Kidney capillary endothelial cell (primary cell): ENCODE measurements around the gene CTBP1.
"Not testable (repeated sequence)": the region's sequence is repeated elsewhere in the genome, so short reads cannot be mapped to it uniquely, and the experiment has no call there.

Experiments
- DNase-seq: peaks from one replicate; pipeline ENCODE4 v3.0.0-alpha.2; 2018; ENCODE audit warnings: low spot score

CTBP1 gene

GRCh38 chr4:1248245-1249147 lies at the start of gene CTBP1:
CTBP1 (minus strand) TSS chr4:1249130; CDS start chr4:1241331, 7,799 bp downstream.
- peak; percentile 89 for DNase-seq

- DNase-seq = no peak
Observed at GRCh38 chr4:1298461-1298860, 49.5 kb upstream of the CTBP1 start.

DNA sequence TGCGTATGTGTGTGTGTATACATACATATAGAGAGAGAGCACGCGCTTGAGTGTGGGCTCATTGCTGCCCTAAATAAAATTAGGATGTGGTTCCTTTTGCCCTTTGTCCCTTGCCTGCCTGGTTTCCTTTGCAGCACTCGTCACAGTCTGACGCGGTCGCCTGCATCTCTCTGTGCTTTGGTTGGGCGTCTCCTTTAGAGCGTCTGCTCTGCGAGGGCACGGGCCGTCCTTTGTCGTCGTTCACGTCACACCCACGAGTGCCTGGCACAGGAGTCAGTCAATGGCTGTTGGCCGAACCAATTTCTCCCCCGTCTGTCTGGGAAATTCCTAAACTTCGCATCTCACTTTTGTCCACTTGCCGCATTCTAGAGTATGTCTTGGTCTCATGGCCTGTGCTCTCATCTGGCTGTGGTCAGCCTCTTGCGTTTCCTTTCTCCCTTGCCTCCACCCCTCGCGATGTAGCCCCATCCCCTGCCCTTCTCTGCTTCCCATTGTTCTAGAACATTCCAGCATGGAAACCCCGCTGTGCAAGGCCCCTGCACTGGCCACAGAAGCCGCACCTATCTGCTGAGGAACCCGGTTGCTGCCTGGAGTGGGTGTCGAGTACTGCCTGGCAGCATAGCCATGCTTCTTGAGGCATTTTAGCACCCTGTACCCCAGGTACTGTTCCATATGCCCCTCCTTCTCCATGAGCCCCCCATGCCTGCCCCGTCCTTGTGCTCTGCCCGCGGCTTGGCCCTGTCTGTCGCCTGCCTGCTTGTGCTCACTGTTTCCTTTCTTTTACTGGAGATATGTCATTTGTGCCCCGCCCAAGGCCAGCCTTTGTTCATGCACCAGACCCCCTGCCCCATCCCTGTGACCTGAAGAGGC lies 48.8 kb upstream of the CTBP1 start:
- DNase-seq = no peak

DNA sequence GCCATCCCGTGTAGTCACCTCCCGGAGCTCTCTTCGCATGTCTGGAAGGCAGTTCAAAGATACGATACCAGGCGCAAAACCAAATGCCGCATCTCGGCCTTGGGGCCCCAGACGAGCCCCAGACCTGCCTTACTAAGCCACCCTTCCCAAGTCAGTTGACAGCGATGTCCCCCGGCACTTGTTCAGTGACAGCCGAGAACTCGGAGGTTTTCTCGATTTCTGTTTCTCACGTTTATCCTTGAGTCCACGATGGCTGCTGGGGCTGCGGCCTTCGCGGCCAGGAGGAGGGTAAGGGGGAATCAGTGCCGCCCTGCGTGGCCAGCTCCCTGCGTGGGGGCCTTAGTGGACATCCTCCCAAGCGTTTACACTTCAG lies 48.1 kb upstream of the CTBP1 start:
- no peak for DNase-seq

GRCh38 chr4:1296324-1297022 lies 47.5 kb upstream of the CTBP1 start:
- no peak for DNase-seq

DNA sequence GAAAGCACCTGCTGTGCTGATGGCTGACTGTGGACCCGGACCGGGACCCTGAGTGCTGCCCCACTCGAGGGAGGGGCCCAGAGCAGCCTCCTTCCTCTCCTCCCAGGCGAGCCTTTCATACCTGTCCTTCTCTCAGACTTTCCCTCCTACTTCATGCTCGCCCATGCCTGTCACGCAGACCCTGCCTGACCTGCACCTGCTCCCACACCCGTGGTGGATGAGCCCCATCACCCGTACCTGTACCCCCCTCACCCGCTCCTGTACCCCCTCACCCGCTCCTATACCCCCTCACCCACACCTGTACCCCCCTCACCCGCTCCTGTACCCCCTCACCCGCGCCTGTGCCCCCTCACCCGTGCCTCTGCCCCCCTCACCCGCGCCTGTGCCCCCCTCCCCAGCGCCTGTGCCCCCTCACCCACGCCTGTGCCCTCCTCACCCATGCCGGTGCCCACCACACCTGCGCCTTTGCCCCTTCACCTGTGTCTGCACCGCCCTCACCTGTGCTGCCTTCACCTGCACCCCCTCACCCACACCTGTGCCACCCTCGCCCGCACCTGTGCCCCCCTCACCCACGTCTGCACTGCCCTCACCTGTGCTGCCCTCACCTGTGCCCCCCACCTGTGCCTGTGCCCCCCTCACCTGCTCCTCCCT lies 46.6 kb upstream of the CTBP1 start:
- DNase-seq = no peak

DNA sequence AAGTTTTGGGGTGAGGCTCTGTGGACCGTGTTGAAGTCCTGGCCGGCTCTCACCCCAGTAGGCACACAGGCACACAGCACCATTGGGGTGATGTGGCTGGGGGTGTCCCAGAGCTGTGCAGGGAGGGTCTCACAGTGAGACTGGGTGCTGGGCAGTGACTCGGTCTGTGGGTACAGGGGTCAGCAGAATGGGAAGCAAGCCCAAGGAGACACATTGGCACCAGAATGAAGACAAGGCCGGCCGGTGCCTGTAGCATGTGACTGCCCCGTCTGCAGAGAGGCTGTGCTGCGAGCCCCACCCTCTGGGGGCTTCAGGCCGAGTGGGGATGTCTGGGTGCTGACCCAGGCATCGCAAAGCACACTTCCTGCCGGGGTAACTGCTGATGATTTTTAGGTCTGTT lies 46.0 kb upstream of the CTBP1 start:
- no peak for DNase-seq

DNA sequence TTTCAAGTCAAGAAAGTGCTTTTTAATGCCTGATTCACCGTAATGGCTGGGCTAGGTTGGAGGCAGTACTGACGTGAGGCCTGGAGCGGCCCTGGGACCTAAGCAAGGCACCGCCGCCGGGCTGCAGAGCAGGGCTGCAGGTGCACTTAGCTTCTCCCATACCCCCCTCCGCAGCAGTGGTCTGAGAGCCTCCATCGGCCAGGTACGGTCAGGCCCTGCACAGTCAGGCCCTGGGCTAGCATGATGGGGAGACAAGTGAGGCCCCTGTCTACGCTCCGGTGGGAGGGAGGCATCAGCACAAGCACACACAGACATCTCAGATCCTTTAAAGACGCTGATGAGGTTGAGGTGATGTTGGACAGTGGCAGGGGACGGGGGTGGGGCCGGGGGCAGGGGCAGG lies 45.5 kb upstream of the CTBP1 start:
- DNase-seq = no peak

DNA sequence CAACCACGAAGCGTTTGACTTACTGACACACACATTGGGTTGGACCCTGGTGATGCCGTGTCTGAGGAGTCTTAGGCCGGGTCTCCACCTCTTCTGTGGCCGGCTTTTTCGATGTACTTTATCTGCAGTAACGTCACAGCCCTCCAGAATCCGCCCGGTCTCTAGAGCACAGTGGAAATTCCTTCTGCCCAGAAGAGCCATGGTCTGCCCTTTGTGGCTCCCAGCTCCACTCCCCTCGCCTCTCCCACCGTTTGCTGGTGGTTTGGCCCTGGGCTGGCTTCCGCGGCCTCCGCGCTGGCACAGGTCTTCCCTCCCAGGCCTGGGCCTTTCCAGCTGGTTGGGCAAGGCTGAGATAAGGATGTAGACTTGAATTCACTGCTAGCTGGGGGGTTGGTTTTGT lies 45.1 kb upstream of the CTBP1 start:
- no peak for DNase-seq

DNA sequence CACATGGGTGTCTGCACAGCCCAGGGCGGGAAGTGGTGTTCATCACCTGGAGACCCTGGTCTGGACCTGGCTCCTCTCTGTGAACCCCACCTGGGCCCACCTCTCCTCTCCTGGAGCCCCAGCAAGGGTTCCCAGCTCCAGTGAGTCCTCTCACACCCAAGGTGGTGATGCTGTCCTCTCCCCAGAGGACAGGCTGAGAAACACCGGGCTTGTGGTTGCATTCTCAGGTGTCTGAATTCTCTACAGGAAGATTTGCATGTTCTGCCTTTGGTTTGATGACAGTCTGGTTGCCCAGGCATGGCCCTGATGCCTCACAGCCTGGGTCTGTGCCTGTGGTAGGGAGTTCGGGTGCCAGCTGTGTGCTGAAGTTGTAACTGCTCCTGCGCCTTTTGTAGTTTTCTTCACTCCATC lies 44.6 kb upstream of the CTBP1 start:
- DNase-seq = no peak

GRCh38 chr4:1292703-1293011 lies 43.7 kb upstream of the CTBP1 start:
- not testable (repeated sequence) for DNase-seq

- no peak for DNase-seq
Observed at GRCh38 chr4:1291996-1292702, 43.2 kb upstream of the CTBP1 start.

- no peak for DNase-seq
Observed at GRCh38 chr4:1291091-1291490, 42.2 kb upstream of the CTBP1 start.

- no peak for DNase-seq
Observed at GRCh38 chr4:1290165-1290977, 41.4 kb upstream of the CTBP1 start.

DNA sequence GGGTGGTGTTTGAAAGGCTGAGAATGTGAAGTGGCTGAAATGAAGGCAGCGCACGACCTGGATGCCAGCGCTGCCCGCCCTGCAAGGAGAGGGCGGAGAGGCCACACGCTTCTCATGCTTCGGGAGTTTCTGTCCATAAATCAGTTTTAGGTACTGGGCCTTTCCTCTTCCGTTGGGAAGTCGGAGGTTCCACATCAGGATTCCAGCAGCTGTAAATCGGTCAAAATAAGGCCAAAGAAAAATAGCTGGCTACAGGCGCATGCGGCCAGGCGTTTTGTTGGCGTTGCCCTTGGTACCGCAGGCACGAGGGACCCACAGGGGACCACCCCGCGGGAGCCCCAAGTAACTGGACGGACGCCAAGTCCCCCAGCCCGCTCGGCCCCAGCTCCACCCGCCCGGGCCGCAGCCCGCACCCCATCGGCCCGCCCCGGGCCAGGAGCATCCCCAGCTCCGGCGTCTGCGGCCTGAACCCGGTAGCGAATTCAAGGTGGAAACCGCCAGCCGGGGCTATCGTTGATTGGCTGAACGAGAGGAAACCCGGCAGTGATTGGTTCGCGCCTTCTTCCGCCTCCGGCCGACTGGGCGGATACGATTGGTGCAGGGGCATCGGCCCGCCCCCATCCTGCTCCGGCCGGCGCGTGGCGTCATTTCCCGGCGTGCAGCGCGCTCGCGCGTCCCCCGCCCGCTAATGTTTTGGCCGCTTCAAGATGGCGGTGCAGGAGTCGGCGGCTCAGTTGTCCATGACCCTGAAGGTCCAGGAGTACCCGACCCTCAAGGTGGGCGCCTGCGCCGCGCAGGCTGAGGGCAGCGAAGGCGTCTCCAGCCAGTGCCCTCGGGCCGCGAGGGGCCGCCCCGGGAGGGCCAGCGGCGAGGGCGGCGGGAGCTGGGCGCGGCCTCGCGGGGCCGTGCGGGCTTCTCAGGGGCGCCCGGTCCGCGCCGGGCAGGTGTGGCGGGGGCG lies 40.6 kb upstream of the CTBP1 start, which contains the start of gene MAEA:
Gene MAEA, plus strand, starts transcription at position 685 of the 958 bp plus-strand sequence. Its CDS starts 23 bp downstream, at position 708.
- peak; percentile 95 for DNase-seq

- peak; percentile 9 for DNase-seq
Observed at GRCh38 chr4:1288786-1289185, 39.9 kb upstream of the CTBP1 start.

- peak; percentile 7 for DNase-seq
Observed at GRCh38 chr4:1285790-1286553, 37.0 kb upstream of the CTBP1 start.

DNA sequence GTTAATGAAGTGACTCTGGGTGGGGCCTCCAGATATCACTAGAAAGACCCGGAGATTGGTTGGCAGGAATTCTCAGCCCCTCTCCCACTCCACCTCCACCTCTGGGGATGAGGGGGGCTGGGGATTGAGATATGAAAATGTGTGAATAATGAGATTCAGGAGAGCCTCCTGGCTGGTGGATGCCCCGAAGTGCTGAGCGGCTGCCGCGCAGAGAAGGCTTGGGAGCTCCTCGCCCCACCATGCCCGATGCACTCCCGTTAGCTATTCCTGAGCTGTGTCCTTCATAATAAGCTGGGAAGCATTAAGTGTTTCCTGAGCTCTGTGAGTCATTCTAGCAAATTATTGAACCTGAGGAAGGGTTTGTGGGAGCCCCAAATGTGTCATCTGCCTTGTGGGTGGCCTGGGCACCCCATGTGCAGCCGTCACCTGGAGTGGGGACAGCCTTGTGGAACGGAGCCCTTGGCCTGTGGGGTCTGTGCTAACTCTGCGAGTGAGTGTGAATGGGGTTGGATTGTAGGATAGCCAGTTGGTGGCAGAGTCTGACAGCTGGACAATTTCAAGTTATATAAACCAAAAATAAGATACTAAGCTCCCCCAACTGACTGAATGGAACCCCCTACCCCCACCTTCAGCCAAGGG lies 36.3 kb upstream of the CTBP1 start:
- DNase-seq = no peak
